Upper lobe of left lung (tissue), 6 donors: ENCODE measurements around the gene BSCL2. TPM values are rescaled to one million over a fixed set of nuclear protein-coding genes. Genes with fewer than 3 reads are reported as not detected.

Experiments
- ATAC-seq, 2 donors: fragments of 200-7000 bp; cut with Tn5 transposase; one replicate each; pipeline ENCODE4 v1.9.1; 2022; ENCODE audit warnings: mild to moderate bottlenecking in 2 of 2, moderate library complexity in 2 of 2; ENCODE audit not compliant: low FRiP score in 2 of 2
- DNase-seq, 2 donors: peaks; one replicate each; pipeline ENCODE4 v3.0.0-alpha.2; 2019 to 2020
- H3K27ac ChIP-seq, 4 donors: fragments of 200-600 bp; sonication (generic); one replicate each; pipeline ENCODE4 v1.5.1; 2016 to 2019
- H3K27me3 ChIP-seq, 4 donors: fragments of 200-600 bp; sonication (generic); one replicate each; pipeline ENCODE4 v1.5.1; 2017 to 2019
- H3K36me3 ChIP-seq, 4 donors: fragments of 200-600 bp; sonication (generic); one replicate each; pipeline ENCODE4 v1.5.1; 2016 to 2019
- H3K4me1 ChIP-seq, 4 donors: fragments of 200-600 bp; sonication (generic); one replicate each; pipeline ENCODE4 v1.5.1; 2018 to 2019
- H3K4me3 ChIP-seq, 4 donors: fragments of 200-600 bp; sonication (generic); one replicate each; pipeline ENCODE4 v1.5.1; 2017 to 2019; ENCODE audit warnings: mild to moderate bottlenecking in 2 of 4, moderate library complexity in 1 of 4
- H3K9me3 ChIP-seq, 4 donors: fragments of 200-600 bp; sonication (generic); one replicate each; pipeline ENCODE4 v1.5.1; 2018 to 2019
- EP300 ChIP-seq, 4 donors: sonication (generic); formaldehyde crosslinking; IDR thresholded peaks; one replicate each; pipeline ENCODE4 v1.5.1; 2017; ENCODE audit warnings: antibody characterized with exemption in 4 of 4, control low read depth in 2 of 4
- POLR2A ChIP-seq, 4 donors: fragments of 450-650 bp; IDR thresholded peaks; one replicate each; pipeline ENCODE4 v1.5.1; 2016 to 2017; ENCODE audit warnings: antibody characterized with exemption in 4 of 4, mild to moderate bottlenecking in 2 of 4
- POLR2AphosphoS5 ChIP-seq, 2 donors: sonication (generic); formaldehyde crosslinking; IDR thresholded peaks; one replicate each; pipeline ENCODE4 v1.5.1; 2017; ENCODE audit warnings: antibody characterized with exemption in 2 of 2
- WGBS, 2 donors: methylation state at CpG; one replicate each; pipeline ENCODE4 v1.1.5; 2017 to 2018; 5-methylcytosine and 5-hydroxymethylcytosine counted together
- total RNA-seq, 6 donors: library from RNA; depleted of rRNA in 4 of 6; stranded (reverse); fragments of >200 nt in 4 of 6; gene quantifications; one replicate each; pipeline versions ENCODE4 v1.1.0 to v1.2.1, GENCODE V29; 2016 to 2021
- TF ChIP-seq, protein P1 (sequence below), 6 experiments: fragments of 450-650 bp in 4 of 6; fragments of 200-600 bp in 2 of 6; sonication (generic) in 2 of 6; IDR thresholded peaks; one replicate each; pipeline ENCODE4 v1.5.1; 2016 to 2019; ENCODE audit warnings: antibody characterized with exemption in 6 of 6
- donor health status: DM: no; HTN: no; CAD: no; lungs with moderate emphysema.
- donor health status: DM: no; HTN: yes; CAD: no; lungs with severe emphysema.

Gene BSCL2
- total RNA-seq, 6 donors from 2014 or later: 75.5 to 198 (median 87.5) TPM

GRCh38 chr11:62680825-62681240, 26.4 kb downstream of the BSCL2 start:
- 32 to 44% methylated on average over 2 to 4 of the region's 4 CpGs for WGBS, 2 donors
- Histone ChIP-seq H3K4me3 (no peak overlapping the region), H3K36me3 (peaks cover 0 to 21% (median 12%) of the 10 kb centered on the region in 4 donors), H3K27me3 (no peaks in the 10 kb centered on the region), H3K9me3 (no peaks in the 10 kb centered on the region), H3K4me1 (peaks cover 15 to 43% (median 24%) of the 10 kb centered on the region in 4 donors), H3K27ac (peak overlapping the region in 2 of 4 donors; percentile 25 to 48)
- TF ChIP-seq POLR2A (IDR thresholded peaks at IDR 0.05): no peak
- no peak for TF ChIP-seq EP300 (IDR thresholded peaks at IDR 0.05)
- TF ChIP-seq, protein P1, sequence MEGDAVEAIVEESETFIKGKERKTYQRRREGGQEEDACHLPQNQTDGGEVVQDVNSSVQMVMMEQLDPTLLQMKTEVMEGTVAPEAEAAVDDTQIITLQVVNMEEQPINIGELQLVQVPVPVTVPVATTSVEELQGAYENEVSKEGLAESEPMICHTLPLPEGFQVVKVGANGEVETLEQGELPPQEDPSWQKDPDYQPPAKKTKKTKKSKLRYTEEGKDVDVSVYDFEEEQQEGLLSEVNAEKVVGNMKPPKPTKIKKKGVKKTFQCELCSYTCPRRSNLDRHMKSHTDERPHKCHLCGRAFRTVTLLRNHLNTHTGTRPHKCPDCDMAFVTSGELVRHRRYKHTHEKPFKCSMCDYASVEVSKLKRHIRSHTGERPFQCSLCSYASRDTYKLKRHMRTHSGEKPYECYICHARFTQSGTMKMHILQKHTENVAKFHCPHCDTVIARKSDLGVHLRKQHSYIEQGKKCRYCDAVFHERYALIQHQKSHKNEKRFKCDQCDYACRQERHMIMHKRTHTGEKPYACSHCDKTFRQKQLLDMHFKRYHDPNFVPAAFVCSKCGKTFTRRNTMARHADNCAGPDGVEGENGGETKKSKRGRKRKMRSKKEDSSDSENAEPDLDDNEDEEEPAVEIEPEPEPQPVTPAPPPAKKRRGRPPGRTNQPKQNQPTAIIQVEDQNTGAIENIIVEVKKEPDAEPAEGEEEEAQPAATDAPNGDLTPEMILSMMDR (IDR thresholded peaks at IDR 0.05): peak; percentile 38 to 60 (median 46)
- no peak for TF ChIP-seq POLR2AphosphoS5 (IDR thresholded peaks at IDR 0.05)
- ATAC-seq: peak; percentile 81 to 82
- DNase-seq: peak in 1 of 2 donors; percentile 53

DNA sequence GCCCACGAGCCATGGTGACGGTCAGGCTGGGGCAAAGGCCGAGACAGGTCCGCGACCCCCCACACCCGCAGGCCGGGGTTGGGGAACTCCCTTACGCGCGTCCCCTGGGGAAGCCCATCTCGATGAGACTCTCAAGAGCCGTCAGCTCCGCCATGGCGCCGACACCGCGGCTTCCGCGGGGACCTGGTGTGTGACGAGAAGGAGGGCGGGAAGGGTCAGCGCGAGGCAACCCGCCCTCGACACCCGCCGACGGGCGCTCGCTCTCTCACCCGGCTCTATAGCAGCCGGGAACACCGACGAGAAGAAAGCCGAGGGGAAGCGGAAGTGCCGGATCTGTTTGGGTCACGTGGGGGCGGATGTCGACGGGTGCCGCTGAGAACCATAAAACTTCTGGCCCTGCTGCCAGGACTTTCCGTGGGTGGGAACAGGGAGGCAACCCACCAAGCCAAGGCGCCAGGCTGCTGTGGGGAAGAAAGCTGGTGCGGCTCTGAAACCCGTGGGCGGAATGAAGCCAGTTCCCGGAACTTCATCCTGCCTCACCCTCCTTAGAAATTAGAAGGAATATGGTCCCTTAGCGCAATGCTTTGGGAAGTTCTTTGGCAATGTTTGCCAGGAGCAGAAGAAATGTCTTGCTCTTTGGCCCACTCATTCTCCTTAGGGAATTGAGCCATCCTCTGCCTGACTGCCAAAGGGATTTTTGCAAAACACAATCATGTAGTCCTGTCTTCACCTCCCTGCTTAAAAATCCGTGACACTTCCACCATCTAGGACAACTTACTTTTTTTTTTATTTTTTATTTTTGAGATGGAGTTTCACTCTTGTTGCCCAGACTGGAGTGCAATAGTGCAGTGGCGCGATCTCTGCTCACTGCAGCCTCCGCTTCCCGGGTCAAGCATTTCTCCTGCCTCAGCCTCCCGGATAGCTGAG, 28.2 kb downstream of the BSCL2 start, which contains the start of gene UBXN1:
TSS of gene UBXN1 (minus strand) at position 304 of the 927 bp plus-strand sequence. CDS start at position 154, 150 bp downstream.
- Histone ChIP-seq H3K27ac (peak within 1 kb of the TSS; percentile 88 to 96 (median 92)), H3K27me3 (no peaks in the 10 kb centered on the region), H3K4me1 (peaks cover 15 to 43% (median 24%) of the 10 kb centered on the region in 4 donors), H3K36me3 (peaks cover 2 to 35% (median 15%) of the 10 kb centered on the region in 4 donors), H3K4me3 (peak within 1 kb of the TSS; percentile 79 to 95 (median 88)), H3K9me3 (no peaks in the 10 kb centered on the region)
- WGBS, 2 donors: 8 to 21% methylated on average over 19 to 52 of the region's 55 CpGs
- peak; percentile 93 to 96 for ATAC-seq
- DNase-seq: peak; percentile 89 to 92
- TF ChIP-seq POLR2A (IDR thresholded peaks at IDR 0.05) (peak in 3 of 4 donors; percentile 56 to 85 (median 57)), EP300 (IDR thresholded peaks at IDR 0.05) (peak in 2 of 4 donors; percentile 12 to 64), POLR2AphosphoS5 (IDR thresholded peaks at IDR 0.05) (peak; percentile 94 to 97)
- TF ChIP-seq, protein P1 (IDR thresholded peaks at IDR 0.05): peak in 1 of 6 experiments; percentile 12

DNA sequence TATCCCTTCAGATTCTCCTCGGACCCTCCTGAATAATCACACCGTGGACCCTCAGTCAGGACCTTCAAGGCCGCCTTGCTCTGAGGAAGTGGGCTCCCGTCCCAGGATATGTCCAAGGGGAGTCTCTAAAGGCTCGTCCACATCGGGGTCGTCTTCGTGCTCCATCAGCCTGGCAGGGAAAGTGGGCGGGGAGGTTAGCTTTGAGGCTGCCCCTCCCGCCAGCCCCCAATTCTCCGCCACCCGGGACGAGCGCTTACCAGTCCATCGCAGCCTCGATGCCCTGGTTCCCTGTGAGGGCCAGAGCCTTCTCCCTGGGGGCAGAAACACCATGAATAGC, 28.8 kb downstream of the BSCL2 start:
- ATAC-seq: no peak
- no peak for DNase-seq
- no peak for TF ChIP-seq EP300 (IDR thresholded peaks at IDR 0.05)
- TF ChIP-seq, protein P1 (IDR thresholded peaks at IDR 0.05): no peak
- TF ChIP-seq POLR2A (IDR thresholded peaks at IDR 0.05): no peak
- TF ChIP-seq POLR2AphosphoS5 (IDR thresholded peaks at IDR 0.05): no peak
- Histone ChIP-seq H3K4me1 (peaks cover 16 to 44% (median 24%) of the 10 kb centered on the region in 4 donors), H3K4me3 (peak overlapping the region; percentile 79 to 95 (median 88)), H3K27me3 (no peaks in the 10 kb centered on the region), H3K27ac (peak overlapping the region; percentile 88 to 96 (median 92)), H3K36me3 (peaks cover 2 to 41% (median 15%) of the 10 kb centered on the region in 4 donors), H3K9me3 (no peaks in the 10 kb centered on the region)
- 3 to 14% methylated on average over 2 to 16 of the region's 16 CpGs for WGBS, 2 donors

GRCh38 chr11:62677714-62678113, 29.5 kb downstream of the BSCL2 start:
- TF ChIP-seq EP300 (IDR thresholded peaks at IDR 0.05): no peak
- TF ChIP-seq, protein P1 (IDR thresholded peaks at IDR 0.05): no peak
- no peak for TF ChIP-seq POLR2AphosphoS5 (IDR thresholded peaks at IDR 0.05)
- TF ChIP-seq POLR2A (IDR thresholded peaks at IDR 0.05): no peak
- no peaks in the 10 kb centered on the region for H3K9me3 ChIP-seq
- H3K36me3 ChIP-seq: peaks cover 2 to 44% (median 15%) of the 10 kb centered on the region in 4 donors
- DNase-seq (no peak), ATAC-seq (no peak)
- no peaks in the 10 kb centered on the region for H3K27me3 ChIP-seq
- H3K4me3 ChIP-seq: peak overlapping the region in 1 of 4 donors; percentile 85
- H3K4me1 ChIP-seq: peaks cover 23 to 51% (median 30%) of the 10 kb centered on the region in 4 donors
- peak overlapping the region in 2 of 4 donors; percentile 93 to 96 for H3K27ac ChIP-seq
- WGBS, 2 donors: 79 to 87% methylated on average over 15 of the region's 15 CpGs
